Activated B cell treated with CpG ODN at 0.5 μM for 24 hours (primary cell): ENCODE results near the gene GRIK1. TPM values are rescaled to one million over a fixed set of nuclear protein-coding genes. Genes with fewer than 3 reads are reported as not detected.
"Not testable (repeated sequence)": the region's sequence is repeated elsewhere in the genome, so short reads cannot be mapped to it uniquely, and the experiment has no call there.

Experiments used
- ATAC-seq: fragments of 200-7000 bp; cut with Tn5 transposase; one replicate; pipeline ENCODE4 v1.10.0; 2021; ENCODE audit warnings: low read depth, mild to moderate bottlenecking, moderate library complexity
- CTCF ChIA-PET: fragments of 350-600 bp; sonication (Branson Sonifier 250); formaldehyde crosslinking; loops from one replicate; lab custom pipeline; 2021; ENCODE audit warnings: antibody characterized with exemption; lab: Charles Lee
- POLR2A ChIA-PET: fragments of 350-600 bp; sonication (Branson Sonifier 250); formaldehyde crosslinking; loops from one replicate; lab custom pipeline; 2021; ENCODE audit warnings: antibody characterized with exemption; lab: Charles Lee
- DNase-seq: peaks from one replicate; pipeline ENCODE4 v3.0.0; 2022
- H3K27ac Mint-ChIP-seq: one replicate; pipeline ENCODE4 v1.8.0; 2020; ENCODE audit warnings: mixed read lengths
- H3K27me3 Mint-ChIP-seq: one replicate; pipeline ENCODE4 v1.8.0; 2021; ENCODE audit warnings: mixed read lengths
- H3K36me3 Mint-ChIP-seq: one replicate; pipeline ENCODE4 v1.8.0; 2021; ENCODE audit warnings: low read depth, mixed read lengths
- H3K4me1 Mint-ChIP-seq: one replicate; pipeline ENCODE4 v1.8.0; 2021; ENCODE audit warnings: mixed read lengths
- H3K4me3 Mint-ChIP-seq: one replicate; pipeline ENCODE4 v1.8.0; 2020; ENCODE audit warnings: mild to moderate bottlenecking, mixed read lengths
- H3K9me3 Mint-ChIP-seq: one replicate; pipeline ENCODE4 v1.8.0; 2020; ENCODE audit warnings: mixed read lengths
- intact Hi-C: fragments of 100-400 bp; cut with micrococcal nuclease; formaldehyde crosslinking; loops from one replicate; pipeline ENCODE4 v1.15.1; 2024
- total RNA-seq: library from RNA; stranded (reverse); gene quantifications from 2 replicates; pipeline ENCODE4 v1.2.3, GENCODE V29; 2022
- TF ChIP-seq, protein P1 (sequence below): fragments of 200-600 bp; IDR thresholded peaks from one replicate; pipeline ENCODE4 v1.8.0; 2022; ENCODE audit warnings: antibody characterized with exemption, mild to moderate bottlenecking

The GRIK1 gene
- total RNA-seq, 1 donor from 2014 or later = not detected

DNA sequence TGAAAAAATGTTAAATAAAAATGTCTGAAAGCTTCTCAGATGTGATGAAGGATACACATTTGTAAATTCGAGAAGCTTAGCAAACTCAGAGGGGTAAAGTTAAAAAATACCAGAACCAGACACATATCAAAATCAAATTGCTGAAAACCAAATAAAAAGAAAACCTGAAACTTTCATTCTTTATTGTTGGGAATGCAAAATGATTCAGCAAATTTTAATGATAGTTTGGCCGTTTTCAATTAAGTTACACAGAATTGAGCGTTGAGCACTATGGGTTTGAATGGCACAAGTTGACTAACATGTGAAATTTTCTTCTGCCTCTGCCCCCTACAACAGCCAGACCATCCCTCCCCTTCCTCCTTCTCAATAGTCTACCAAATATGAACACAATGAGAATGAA lies 33.5 kb upstream of the GRIK1 start:
- DNase-seq (no peak), ATAC-seq (no peak)
- ChIA-PET POLR2A (no interaction called here), CTCF (no interaction called here)
- intact Hi-C loops = no loop called here
- no peaks in the 10 kb centered on the region for H3K27me3 Mint-ChIP-seq
- no peak overlapping the region for H3K4me3 Mint-ChIP-seq
- peaks cover 3% of the 10 kb centered on the region for H3K9me3 Mint-ChIP-seq
- no peak overlapping the region for H3K27ac Mint-ChIP-seq
- TF ChIP-seq, protein P1, sequence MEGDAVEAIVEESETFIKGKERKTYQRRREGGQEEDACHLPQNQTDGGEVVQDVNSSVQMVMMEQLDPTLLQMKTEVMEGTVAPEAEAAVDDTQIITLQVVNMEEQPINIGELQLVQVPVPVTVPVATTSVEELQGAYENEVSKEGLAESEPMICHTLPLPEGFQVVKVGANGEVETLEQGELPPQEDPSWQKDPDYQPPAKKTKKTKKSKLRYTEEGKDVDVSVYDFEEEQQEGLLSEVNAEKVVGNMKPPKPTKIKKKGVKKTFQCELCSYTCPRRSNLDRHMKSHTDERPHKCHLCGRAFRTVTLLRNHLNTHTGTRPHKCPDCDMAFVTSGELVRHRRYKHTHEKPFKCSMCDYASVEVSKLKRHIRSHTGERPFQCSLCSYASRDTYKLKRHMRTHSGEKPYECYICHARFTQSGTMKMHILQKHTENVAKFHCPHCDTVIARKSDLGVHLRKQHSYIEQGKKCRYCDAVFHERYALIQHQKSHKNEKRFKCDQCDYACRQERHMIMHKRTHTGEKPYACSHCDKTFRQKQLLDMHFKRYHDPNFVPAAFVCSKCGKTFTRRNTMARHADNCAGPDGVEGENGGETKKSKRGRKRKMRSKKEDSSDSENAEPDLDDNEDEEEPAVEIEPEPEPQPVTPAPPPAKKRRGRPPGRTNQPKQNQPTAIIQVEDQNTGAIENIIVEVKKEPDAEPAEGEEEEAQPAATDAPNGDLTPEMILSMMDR = no peak
- no peaks in the 10 kb centered on the region for H3K4me1 Mint-ChIP-seq
- H3K36me3 Mint-ChIP-seq = no peaks in the 10 kb centered on the region

DNA sequence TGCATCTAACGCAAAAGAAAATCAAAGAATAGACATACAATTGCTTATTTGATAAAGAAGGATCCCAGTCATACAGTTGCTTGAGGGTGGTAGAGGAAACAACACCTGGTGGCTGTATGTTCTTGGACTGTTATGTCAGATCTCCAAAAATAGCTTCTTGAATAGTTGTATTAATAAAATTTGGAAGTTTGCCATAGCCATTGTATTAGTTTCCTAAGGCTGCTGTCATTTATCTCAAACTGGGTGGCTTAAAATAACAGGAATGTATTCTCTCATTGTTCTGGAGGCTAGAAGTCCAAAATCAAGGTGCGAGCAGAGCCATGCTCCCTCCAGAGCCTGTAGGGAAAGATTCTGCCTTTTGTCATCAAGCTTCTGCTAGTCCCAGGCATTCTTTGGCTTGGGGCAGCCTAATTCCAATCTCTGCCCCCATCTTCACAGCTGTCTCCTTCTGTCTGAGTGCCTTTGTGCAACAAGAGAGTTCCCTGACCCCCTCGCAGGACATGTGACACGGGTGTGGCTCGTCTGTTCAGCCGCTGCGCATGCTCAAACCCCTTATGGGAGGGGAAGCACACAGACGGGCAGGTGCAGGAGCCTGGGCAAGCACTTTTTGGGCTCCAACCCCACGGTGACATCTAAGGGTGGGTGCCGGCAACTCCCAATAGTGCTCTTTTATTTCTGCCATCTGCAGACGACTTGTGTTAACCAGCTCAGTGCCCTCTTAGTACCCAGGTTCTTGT lies 21.7 kb upstream of the GRIK1 start:
- TF ChIP-seq, protein P1 = no peak
- ChIA-PET POLR2A (no interaction called here), CTCF (no interaction called here)
- no peaks in the 10 kb centered on the region for H3K9me3 Mint-ChIP-seq
- H3K4me1 Mint-ChIP-seq = no peaks in the 10 kb centered on the region
- intact Hi-C loops = no loop called here
- DNase-seq = no peak
- H3K27ac Mint-ChIP-seq = no peak overlapping the region
- H3K36me3 Mint-ChIP-seq = no peaks in the 10 kb centered on the region
- no peak overlapping the region for H3K4me3 Mint-ChIP-seq
- ATAC-seq = no peak
- H3K27me3 Mint-ChIP-seq = no peaks in the 10 kb centered on the region

DNA sequence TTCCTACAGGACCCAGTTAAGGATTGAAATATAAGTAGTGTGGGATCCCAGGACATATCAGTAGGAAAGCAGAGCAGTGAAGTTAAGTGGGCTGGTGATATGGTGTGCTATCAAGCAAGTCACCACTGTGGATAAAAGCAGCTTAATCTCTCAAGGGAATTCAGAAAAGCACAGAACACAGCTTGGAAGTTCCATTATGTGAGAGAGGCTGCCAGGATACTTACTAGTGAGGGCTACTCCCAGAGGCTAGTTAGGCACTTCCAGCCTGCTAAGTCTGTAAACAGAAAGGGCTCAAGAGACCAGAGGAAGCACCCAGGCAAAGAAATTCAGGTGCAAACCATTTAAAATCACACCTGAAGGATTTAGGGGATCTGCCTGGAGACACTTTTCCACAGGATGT lies 18.8 kb upstream of the GRIK1 start:
- Mint-ChIP-seq H3K9me3 (no peaks in the 10 kb centered on the region), H3K27me3 (no peaks in the 10 kb centered on the region), H3K4me3 (no peak overlapping the region), H3K36me3 (no peaks in the 10 kb centered on the region), H3K4me1 (no peaks in the 10 kb centered on the region), H3K27ac (no peak overlapping the region)
- DNase-seq (no peak), ATAC-seq (no peak)
- TF ChIP-seq, protein P1 = no peak
- ChIA-PET POLR2A (no interaction called here), CTCF (no interaction called here)
- intact Hi-C loops = no loop called here

DNA sequence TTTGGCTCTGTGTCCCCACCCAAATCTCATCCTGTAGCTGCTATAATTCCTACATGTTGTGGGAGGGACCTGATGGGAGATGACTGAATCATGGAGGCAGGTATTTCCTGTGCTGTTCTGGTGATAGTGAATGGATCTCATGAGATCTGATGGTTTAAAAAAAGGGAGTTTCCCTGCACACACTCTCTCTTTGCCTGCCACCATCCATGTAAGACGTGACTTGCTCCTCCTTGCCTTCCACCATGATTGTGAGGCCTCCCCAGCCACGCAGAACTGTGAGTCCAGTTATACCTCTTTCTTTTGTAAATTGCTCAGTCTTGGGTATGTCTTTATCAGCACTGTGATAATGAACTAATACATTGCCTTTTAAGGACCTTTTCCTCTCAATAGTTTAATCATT lies 18.2 kb upstream of the GRIK1 start:
- H3K9me3 Mint-ChIP-seq, H3K4me1 Mint-ChIP-seq, H3K4me3 Mint-ChIP-seq, CTCF ChIA-PET, ATAC-seq, H3K36me3 Mint-ChIP-seq, intact Hi-C loops, POLR2A ChIA-PET, DNase-seq, H3K27me3 Mint-ChIP-seq, H3K27ac Mint-ChIP-seq: not testable (repeated sequence)

DNA sequence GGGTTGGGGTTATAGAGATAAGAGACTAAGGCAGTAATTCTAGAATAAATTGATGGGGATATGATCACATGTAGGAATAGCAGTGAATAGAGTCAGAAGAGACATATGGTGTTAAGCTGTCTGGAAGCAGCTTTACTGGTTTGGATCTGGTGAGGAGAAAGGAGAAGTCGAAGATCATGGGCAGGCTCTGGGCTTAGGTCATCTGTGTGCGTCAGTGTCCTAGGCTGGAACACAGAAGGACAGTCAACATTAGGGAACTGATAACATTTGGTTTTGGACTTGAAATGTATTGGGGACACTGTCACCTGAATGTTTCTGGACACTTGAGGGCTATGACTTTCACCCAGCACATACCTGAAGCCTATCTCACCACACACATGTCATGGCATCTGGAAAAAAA lies 13.9 kb upstream of the GRIK1 start:
- intact Hi-C loops = no loop called here
- CTCF ChIA-PET = no interaction called here

More for the DNA sequence above, 13.9 kb upstream of the GRIK1 start:
- DNase-seq = no peak
- Mint-ChIP-seq H3K9me3 (no peaks in the 10 kb centered on the region), H3K4me3 (no peak overlapping the region), H3K36me3 (no peaks in the 10 kb centered on the region), H3K27ac (no peak overlapping the region), H3K4me1 (no peaks in the 10 kb centered on the region), H3K27me3 (no peaks in the 10 kb centered on the region)
- TF ChIP-seq, protein P1 = no peak
- no peak for ATAC-seq
- POLR2A ChIA-PET = no interaction called here
